NCI-H1048 (cell line): ENCODE measurements around the gene NBPF9.
"Not testable (repeated sequence)": the region's sequence is repeated elsewhere in the genome, so short reads cannot be mapped to it uniquely, and the experiment has no call there.

ENCODE experiments used
- DNase-seq: peaks from one replicate; lab custom pipeline; 2025; lab: John Stamatoyannopoulos, UW

The NBPF9 gene

GRCh38 chr1:149012599-149012998, 90.8 kb downstream of the NBPF9 start:
- not testable (repeated sequence) for DNase-seq

- not testable (repeated sequence) for DNase-seq
Measured at GRCh38 chr1:149009761-149010160, 93.6 kb downstream of the NBPF9 start.

DNA sequence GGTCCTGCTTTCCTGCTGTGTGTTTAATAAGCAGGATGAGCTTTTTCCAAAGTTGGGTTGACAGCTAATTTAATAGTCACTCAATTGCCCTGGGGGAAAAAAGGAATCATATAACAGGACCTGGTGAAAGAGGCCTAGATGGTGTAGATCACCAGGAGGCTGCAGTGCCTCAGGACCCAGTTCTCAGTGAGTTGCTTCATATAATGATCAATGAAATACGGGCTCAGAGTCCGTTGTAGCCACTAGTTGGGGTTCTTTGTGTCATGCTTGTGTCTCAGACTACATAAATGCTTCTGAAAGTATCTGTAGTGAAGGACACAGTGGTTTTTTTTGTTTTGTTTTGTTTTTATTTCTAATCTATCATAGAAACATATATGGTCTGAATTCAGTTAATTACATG, 94.6 kb downstream of the NBPF9 start:
- not testable (repeated sequence) for DNase-seq

GRCh38 chr1:149008326-149008725, 95.0 kb downstream of the NBPF9 start:
- DNase-seq = not testable (repeated sequence)
